DND-41 (cell line): Measurements from ENCODE around the gene CARD11.

Experiments
- ATAC-seq: fragments of 200-7000 bp; cut with Tn5 transposase; 3 replicates; pipeline ENCODE4 v1.9.1; 2021; ENCODE audit warnings: low read depth; ENCODE audit not compliant: insufficient read depth
- DNase-seq: peaks from one replicate; pipeline ENCODE4 v3.0.0-alpha.2; 2020
- H2AFZ ChIP-seq: 2 replicates; pipeline ENCODE4 v1.6.0; 2012; ENCODE audit warnings: low read depth, low read length
- H3K27ac ChIP-seq: 2 replicates; pipeline ENCODE4 v1.5.1; 2012; ENCODE audit warnings: low read length, inconsistent platforms
- H3K27me3 ChIP-seq: fragments of 200-600 bp; sonication (generic); 2 replicates; pipeline ENCODE4 v1.6.0; 2012; ENCODE audit warnings: low read length, mild to moderate bottlenecking, inconsistent platforms; ENCODE audit not compliant: insufficient read depth, poor library complexity
- H3K36me3 ChIP-seq: 2 replicates; pipeline ENCODE4 v1.5.1; 2012; ENCODE audit warnings: low read length, inconsistent platforms; ENCODE audit not compliant: insufficient read depth
- H3K4me1 ChIP-seq: 2 replicates; pipeline ENCODE4 v1.5.1; 2012; ENCODE audit warnings: mild to moderate bottlenecking, low read length; ENCODE audit not compliant: insufficient read depth
- H3K4me2 ChIP-seq: 2 replicates; pipeline ENCODE4 v1.6.0; 2012; ENCODE audit warnings: mild to moderate bottlenecking, moderate library complexity, low read length, inconsistent platforms; ENCODE audit not compliant: insufficient read depth
- H3K4me3 ChIP-seq, 2 experiments: fragments of 200-600 bp in 1 of 2; shearing (Covaris generic) in 1 of 2; 2 replicates each; pipeline ENCODE4 v1.5.1; 2012 to 2016; ENCODE audit warnings: inconsistent platforms in 2 of 2, low read length in 2 of 2, mild to moderate bottlenecking in 2 of 2, low read depth in 1 of 2, moderate library complexity in 1 of 2
- H3K79me2 ChIP-seq: 2 replicates; pipeline ENCODE4 v1.6.0; 2012; ENCODE audit warnings: low read length, inconsistent platforms; ENCODE audit not compliant: insufficient read depth
- H3K9ac ChIP-seq: 2 replicates; pipeline ENCODE4 v1.6.0; 2012; ENCODE audit warnings: low read depth, mild to moderate bottlenecking, inconsistent platforms, low read length, moderate library complexity
- H3K9me3 ChIP-seq: 2 replicates; pipeline ENCODE4 v1.5.1; 2012; ENCODE audit warnings: low read length, moderate library complexity, mild to moderate bottlenecking, inconsistent platforms; ENCODE audit not compliant: insufficient read depth, severe bottlenecking
- H4K20me1 ChIP-seq: 2 replicates; pipeline ENCODE4 v1.6.0; 2012; ENCODE audit warnings: low read length; ENCODE audit not compliant: insufficient read depth
- EZH2 ChIP-seq: IDR thresholded peaks from 3 replicates; pipeline ENCODE4 v1.6.1; 2012; ENCODE audit warnings: borderline replicate concordance, low read depth, mild to moderate bottlenecking, moderate library complexity, low read length, inconsistent platforms; ENCODE audit not compliant: severe bottlenecking
- TF ChIP-seq, protein P1 (sequence below): IDR thresholded peaks from 2 replicates; pipeline ENCODE4 v1.5.1; 2012; ENCODE audit warnings: borderline replicate concordance, low read length, moderate library complexity, mild to moderate bottlenecking; ENCODE audit not compliant: poor library complexity, severe bottlenecking; ENCODE audit errors: extremely low read depth

The CARD11 gene

DNA sequence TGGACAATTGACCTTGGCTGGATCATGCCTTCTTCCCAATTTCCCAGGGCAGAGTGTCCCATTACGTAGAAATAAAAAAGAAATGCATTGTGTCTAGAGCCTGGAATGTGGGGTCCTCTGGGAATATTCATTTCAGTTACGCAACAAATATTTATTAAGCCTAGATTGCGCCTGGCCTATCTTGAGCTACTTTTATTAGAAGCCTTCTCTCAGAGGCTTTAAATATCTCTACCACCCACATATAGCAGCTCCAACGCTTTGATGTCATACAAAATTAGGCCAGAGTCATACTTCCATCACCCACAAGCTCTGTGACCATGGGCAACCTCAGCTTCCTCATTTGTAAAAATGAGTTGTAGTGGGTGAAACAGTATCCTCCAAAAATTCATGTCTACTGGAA, 24.9 kb upstream of the CARD11 start:
- Histone ChIP-seq H3K27ac (no peak overlapping the region), H3K4me2 (no peak overlapping the region), H3K9ac (no peak overlapping the region), H3K27me3 (no peaks in the 10 kb centered on the region), H3K79me2 (no peaks in the 10 kb centered on the region), H3K4me1 (no peaks in the 10 kb centered on the region), H3K36me3 (no peaks in the 10 kb centered on the region), H3K4me3 (no peak overlapping the region), H3K9me3 (no peaks in the 10 kb centered on the region), H4K20me1 (no peaks in the 10 kb centered on the region), H2AFZ (no peak overlapping the region)
- ATAC-seq (no peak), DNase-seq (no peak)
- no peak for TF ChIP-seq EZH2
- TF ChIP-seq, protein P1, sequence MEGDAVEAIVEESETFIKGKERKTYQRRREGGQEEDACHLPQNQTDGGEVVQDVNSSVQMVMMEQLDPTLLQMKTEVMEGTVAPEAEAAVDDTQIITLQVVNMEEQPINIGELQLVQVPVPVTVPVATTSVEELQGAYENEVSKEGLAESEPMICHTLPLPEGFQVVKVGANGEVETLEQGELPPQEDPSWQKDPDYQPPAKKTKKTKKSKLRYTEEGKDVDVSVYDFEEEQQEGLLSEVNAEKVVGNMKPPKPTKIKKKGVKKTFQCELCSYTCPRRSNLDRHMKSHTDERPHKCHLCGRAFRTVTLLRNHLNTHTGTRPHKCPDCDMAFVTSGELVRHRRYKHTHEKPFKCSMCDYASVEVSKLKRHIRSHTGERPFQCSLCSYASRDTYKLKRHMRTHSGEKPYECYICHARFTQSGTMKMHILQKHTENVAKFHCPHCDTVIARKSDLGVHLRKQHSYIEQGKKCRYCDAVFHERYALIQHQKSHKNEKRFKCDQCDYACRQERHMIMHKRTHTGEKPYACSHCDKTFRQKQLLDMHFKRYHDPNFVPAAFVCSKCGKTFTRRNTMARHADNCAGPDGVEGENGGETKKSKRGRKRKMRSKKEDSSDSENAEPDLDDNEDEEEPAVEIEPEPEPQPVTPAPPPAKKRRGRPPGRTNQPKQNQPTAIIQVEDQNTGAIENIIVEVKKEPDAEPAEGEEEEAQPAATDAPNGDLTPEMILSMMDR, result no peak

DNA sequence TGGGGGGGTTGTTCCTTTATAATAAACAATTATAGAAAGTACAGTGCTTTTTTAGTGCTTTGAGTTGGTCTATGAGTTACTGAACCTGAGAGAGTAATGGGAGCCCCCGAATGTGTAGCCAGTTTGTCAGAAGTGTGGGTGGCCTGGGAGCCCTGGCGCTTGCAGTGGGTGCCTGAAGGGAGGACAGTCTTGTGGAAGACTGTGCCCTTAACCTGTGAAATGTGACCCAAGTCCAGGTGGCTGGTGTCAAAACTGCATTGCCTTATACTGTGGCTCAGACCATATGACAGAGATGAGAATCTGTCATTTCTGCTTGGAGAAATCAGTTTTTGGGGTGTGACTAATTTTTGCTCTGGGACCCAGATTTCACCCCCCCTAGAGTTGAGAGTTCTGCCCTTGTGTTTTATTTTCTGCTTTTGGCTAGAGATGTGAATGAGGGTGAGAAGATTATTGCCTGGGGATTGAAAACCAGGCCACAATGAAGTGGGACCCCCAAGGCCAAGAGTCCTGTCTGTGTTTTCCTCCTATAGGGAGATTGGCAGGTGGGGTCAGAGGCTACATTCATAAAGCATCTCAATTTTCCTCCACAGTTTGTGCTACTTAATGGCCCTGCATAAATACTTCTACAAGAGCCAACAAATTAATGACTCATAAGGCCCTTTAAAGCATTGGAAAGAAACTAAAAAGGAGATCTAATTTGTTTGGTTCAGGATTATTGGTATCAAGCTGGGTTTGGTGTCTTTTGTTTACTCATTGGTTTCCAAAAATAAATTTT, 24.1 kb upstream of the CARD11 start:
- H3K4me1 ChIP-seq, result no peaks in the 10 kb centered on the region

DNA sequence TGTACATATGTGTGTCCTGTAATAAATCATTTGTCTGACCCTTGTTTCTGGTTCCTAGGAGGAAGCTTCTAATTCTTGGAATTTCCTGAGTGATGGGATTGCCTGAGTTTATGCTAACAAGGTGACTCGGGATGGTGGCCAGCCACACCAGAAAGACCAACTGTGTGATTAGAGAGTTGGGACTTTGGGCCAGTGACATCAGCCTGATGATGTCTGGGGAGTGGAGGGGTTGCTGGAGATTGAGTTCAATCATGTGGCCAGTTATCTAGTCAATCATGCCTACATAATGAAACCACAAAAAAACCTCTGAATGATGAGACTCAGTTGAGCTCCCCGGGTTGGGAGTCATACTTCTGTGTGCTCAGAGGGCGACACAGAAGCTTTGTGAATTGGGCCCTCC, 23.5 kb upstream of the CARD11 start:
- H3K4me1 ChIP-seq, result no peaks in the 10 kb centered on the region
- TF ChIP-seq, protein P1, result no peak
- no peak for TF ChIP-seq EZH2
- no peak for ATAC-seq
- no peaks in the 10 kb centered on the region for H3K36me3 ChIP-seq
- no peaks in the 10 kb centered on the region for H3K9me3 ChIP-seq
- H3K27me3 ChIP-seq, result peaks cover 4% of the 10 kb centered on the region
- no peaks in the 10 kb centered on the region for H3K79me2 ChIP-seq
- no peak overlapping the region for H3K4me2 ChIP-seq
- DNase-seq, result no peak
- no peak overlapping the region for H3K4me3 ChIP-seq
- no peaks in the 10 kb centered on the region for H4K20me1 ChIP-seq
- no peak overlapping the region for H2AFZ ChIP-seq
- no peak overlapping the region for H3K9ac ChIP-seq
- H3K27ac ChIP-seq, result no peak overlapping the region

More for the DNA sequence above, 24.1 kb upstream of the CARD11 start:
- no peak overlapping the region for H3K9ac ChIP-seq
- H3K9me3 ChIP-seq, result no peaks in the 10 kb centered on the region
- H4K20me1 ChIP-seq, result no peaks in the 10 kb centered on the region
- no peaks in the 10 kb centered on the region for H3K36me3 ChIP-seq
- DNase-seq (no peak), ATAC-seq (no peak)
- H3K4me2 ChIP-seq, result no peak overlapping the region
- peaks cover 4% of the 10 kb centered on the region for H3K27me3 ChIP-seq
- no peak overlapping the region for H3K27ac ChIP-seq
- H3K4me3 ChIP-seq, result no peak overlapping the region
- H3K79me2 ChIP-seq, result no peaks in the 10 kb centered on the region
- H2AFZ ChIP-seq, result no peak overlapping the region
- TF ChIP-seq, protein P1, result no peak
- no peak for TF ChIP-seq EZH2

DNA sequence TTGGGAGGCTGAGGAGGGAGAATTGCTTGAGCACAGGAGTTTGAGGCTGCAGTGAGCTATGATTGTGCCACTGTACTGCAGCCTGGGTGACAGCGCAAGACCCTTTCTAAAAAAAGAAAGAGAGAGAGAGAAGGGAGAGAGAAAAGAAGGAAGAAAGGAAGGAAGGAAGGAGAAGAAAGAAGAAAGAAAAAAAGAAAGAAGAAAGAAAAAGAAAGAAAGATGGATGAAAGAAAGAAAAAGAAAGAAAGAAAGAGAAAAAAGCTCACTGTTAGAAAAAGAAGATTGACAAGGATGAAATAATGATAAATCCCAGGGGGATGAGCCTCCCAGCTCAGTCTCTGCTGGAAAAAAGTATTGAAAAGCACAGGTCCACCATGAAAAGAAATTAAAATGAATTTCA, 22.8 kb upstream of the CARD11 start:
- Histone ChIP-seq H3K4me3 (no peak overlapping the region), H2AFZ (no peak overlapping the region), H3K4me1 (no peaks in the 10 kb centered on the region), H3K79me2 (no peaks in the 10 kb centered on the region), H3K36me3 (no peaks in the 10 kb centered on the region), H3K9me3 (no peaks in the 10 kb centered on the region), H3K4me2 (no peak overlapping the region), H3K27ac (no peak overlapping the region), H3K9ac (no peak overlapping the region), H4K20me1 (no peaks in the 10 kb centered on the region), H3K27me3 (peaks cover 4% of the 10 kb centered on the region)
- ATAC-seq (no peak), DNase-seq (no peak)
- no peak for TF ChIP-seq EZH2
- TF ChIP-seq, protein P1, result no peak
